ENCODE data around the gene ZP3. TPM values are rescaled to one million over a fixed set of nuclear protein-coding genes. Genes with fewer than 3 reads are reported as not detected.

ZP3 gene
- total and polyA plus RNA-seq, 2 of the 8 experiments (the other 6 are each of a cell fraction or from before 2014, with no cell fraction given): 1.5 to 2.4 TPM

DNA sequence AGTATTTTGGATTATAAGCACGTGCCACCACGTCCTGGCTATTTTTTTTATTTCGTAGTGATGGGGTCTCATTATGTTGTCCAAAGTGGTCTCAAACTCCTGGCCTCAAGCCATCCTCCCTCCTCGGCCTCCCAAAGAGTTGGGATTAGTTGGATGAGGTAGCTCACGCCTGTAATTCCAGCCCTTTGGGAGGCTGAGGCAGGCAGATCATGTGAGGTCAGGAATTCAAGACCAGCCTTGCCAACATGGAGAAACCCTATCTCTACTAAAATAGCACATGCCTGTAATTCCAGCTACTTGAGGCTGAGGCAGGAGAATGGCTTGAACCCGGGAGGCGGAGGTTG lies 44.2 kb upstream of the ZP3 start:
- Histone ChIP-seq H2BK15ac (ENCODE audit: low read length) (no peak overlapping the region), H3K56ac (replicated peaks; ENCODE audit: insufficient read length, low read depth, low read length) (no peak overlapping the region), H4K5ac (ENCODE audit: insufficient read length, low read depth, low read length) (no peak overlapping the region), H4K8ac (ENCODE audit: extremely low read depth, insufficient read depth, low read length) (0 out of 2 replicates have a peak overlapping the region, but pooled peaks have one; percentile 3), H3K79me2 (ENCODE audit: control insufficient read depth in 1 of 2, insufficient read depth in 2 of 2, low read length in 2 of 2) (no peaks in the 10 kb centered on the region), H3K36me3 (ENCODE audit: control insufficient read depth in 2 of 4, insufficient read depth in 4 of 4, low read length in 3 of 4) (no peaks in the 10 kb centered on the region), H2BK12ac (ENCODE audit: low read depth, low read length) (peak overlapping the region; percentile 19; the same call in 1 of the 2 replicates), H3K27ac (ENCODE audit: low read depth, low read length) (no peak overlapping the region), H4K20me1 (replicated peaks in 1 of 2; ENCODE audit: control insufficient read depth in 1 of 2, insufficient read depth in 2 of 2, low read length in 2 of 2) (no peaks in the 10 kb centered on the region), H3K23ac (ENCODE audit: insufficient read length) (no peak overlapping the region), H3K4me2 (ENCODE audit: insufficient read depth in 1 of 2, low read depth in 2 of 2, low read length in 2 of 2) (peak overlapping the region; percentile 11 to 54; a peak in 1 of 4 replicates), H2BK120ac (replicated peaks; ENCODE audit: low read depth, low read length) (no peak overlapping the region), H3K4me1 (replicated peaks in 1 of 4; ENCODE audit: control insufficient read depth in 3 of 4, insufficient read depth in 4 of 4, low read length in 3 of 4) (no peaks in the 10 kb centered on the region), H2BK5ac (ENCODE audit: low read depth, low read length) (peak overlapping the region; percentile 9; the same call in 1 of the 2 replicates), H2AK5ac (ENCODE audit: low read depth, low read length) (peak overlapping the region; percentile 19; the same call in 1 of the 2 replicates), H4K91ac (replicated peaks; ENCODE audit: insufficient read length, low read length) (no peak overlapping the region), H2AFZ (ENCODE audit: low read length) (0 out of 2 replicates have a peak overlapping the region, but pooled peaks have one; percentile 48), H3K9me3 (ENCODE audit: insufficient read depth in 2 of 2, low read depth in 1 of 2, low read length in 1 of 2) (no peaks in the 10 kb centered on the region), H3K18ac (ENCODE audit: extremely low read depth, low read length) (no peak overlapping the region; the same call in 1 of the 2 replicates), H3K14ac (ENCODE audit: insufficient read length) (no peak overlapping the region), H2BK20ac (ENCODE audit: low read length) (no peak overlapping the region), H3K27me3 (replicated peaks in 1 of 4; ENCODE audit: control insufficient read depth in 3 of 4, extremely low read depth in 1 of 4, insufficient read depth in 3 of 4, low read length in 3 of 4) (no peaks in the 10 kb centered on the region), H3K79me1 (ENCODE audit: low read depth, low read length) (no peaks in the 10 kb centered on the region), H3K4ac (replicated peaks; ENCODE audit: insufficient read length, low read depth, low read length) (no peak overlapping the region), H3K23me2 (ENCODE audit: low read depth, low read length) (no peaks in the 10 kb centered on the region; the same call in 1 of the 2 replicates), H3K9ac (replicated peaks in 1 of 4; ENCODE audit: extremely low read depth in 1 of 4, low read depth in 3 of 4, low read length in 3 of 4) (no peak overlapping the region), H3K4me3 (ENCODE audit: extremely low read depth in 1 of 4, insufficient read depth in 2 of 4, low read depth in 3 of 4, low read length in 4 of 4) (peak overlapping the region in 1 of 4 experiments; percentile 63; a peak in 2 of 8 replicates)
- WGBS, 2 experiments (ENCODE audit: extremely low coverage in 1 of 2, insufficient coverage in 1 of 2, insufficient read length in 1 of 2, insufficient replicate concordance in 2 of 2, low coverage in 1 of 2, low lambda C conversion rate in 2 of 2, missing lambda C conversion rate in 1 of 2): 89% methylated on average over 7 of the region's 7 CpGs; no CpG with 5 or more reads in 1 of the 2 experiments
- POLR2A ChIA-PET (ENCODE audit: partially characterized antibody): no interaction called here
- FAIRE-seq: no peak
- no peak for DNase-seq (ENCODE audit: low read depth in 1 of 2, low spot score in 2 of 2)
- CTCF ChIA-PET (ENCODE audit: partially characterized antibody): interaction anchor here (0.5 kb wide), 1 partner anchor 180 kb away, joined by 3 read pairs; no protein-coding TSS in a partner anchor
- TF ChIP-seq, protein P1, sequence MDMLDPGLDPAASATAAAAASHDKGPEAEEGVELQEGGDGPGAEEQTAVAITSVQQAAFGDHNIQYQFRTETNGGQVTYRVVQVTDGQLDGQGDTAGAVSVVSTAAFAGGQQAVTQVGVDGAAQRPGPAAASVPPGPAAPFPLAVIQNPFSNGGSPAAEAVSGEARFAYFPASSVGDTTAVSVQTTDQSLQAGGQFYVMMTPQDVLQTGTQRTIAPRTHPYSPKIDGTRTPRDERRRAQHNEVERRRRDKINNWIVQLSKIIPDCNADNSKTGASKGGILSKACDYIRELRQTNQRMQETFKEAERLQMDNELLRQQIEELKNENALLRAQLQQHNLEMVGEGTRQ (IDR thresholded peaks at IDR 0.05; ENCODE audit: low read length): no peak
- TF ChIP-seq KDM5A (IDR thresholded peaks at IDR 0.05; ENCODE audit: low read length): no peak
- no peak for TF ChIP-seq ZNF274 (IDR thresholded peaks at IDR 0.05; ENCODE audit: borderline replicate concordance, extremely low read depth, low read length)
- no peak for TF ChIP-seq NANOG (IDR thresholded peaks at IDR 0.05; ENCODE audit: insufficient read depth, low read depth, low read length, poor library complexity, severe bottlenecking)
- no peak for TF ChIP-seq CBX5 (IDR thresholded peaks at IDR 0.05; ENCODE audit: low read depth, low read length)
- no peak for TF ChIP-seq CBX8 (IDR thresholded peaks at IDR 0.05; ENCODE audit: borderline replicate concordance, low read depth, low read length)
- TF ChIP-seq TBP (IDR thresholded peaks at IDR 0.05; ENCODE audit: low read depth, low read length): no peak
- TF ChIP-seq POLR2A (IDR thresholded peaks at IDR 0.05; ENCODE audit: control extremely low read depth in 1 of 2, low read depth in 2 of 2, low read length in 2 of 2): no peak
- TF ChIP-seq YY1 (IDR thresholded peaks at IDR 0.05; ENCODE audit: low read depth, low read length): no peak
- TF ChIP-seq SAP30 (IDR thresholded peaks at IDR 0.05; ENCODE audit: insufficient read depth, insufficient replicate concordance, low read length): no peak
- no peak for TF ChIP-seq SP2 (IDR thresholded peaks at IDR 0.05; ENCODE audit: low read length)
